PFSK-1 (cell line): ENCODE results near the gene RGL1.

Source experiments
- FOXP2 ChIP-seq: optimal IDR thresholded peaks from 2 replicates; pipeline ENCODE3; 2011; ENCODE audit warnings: borderline replicate concordance, control low read depth, inconsistent platforms; ENCODE audit not compliant: insufficient read depth; ENCODE audit errors: extremely low read length, extremely low read depth
- POLR2AphosphoS5 ChIP-seq: IDR thresholded peaks from 2 replicates; pipeline ENCODE4 v1.6.1; 2012; ENCODE audit warnings: low read depth, mild to moderate bottlenecking, control low read depth, low read length, moderate library complexity
- SIN3A ChIP-seq: IDR thresholded peaks from 2 replicates; pipeline ENCODE4 v1.6.1; 2012; ENCODE audit warnings: mild to moderate bottlenecking, low read length, moderate library complexity, borderline replicate concordance; ENCODE audit not compliant: insufficient read depth
- TAF1 ChIP-seq: IDR thresholded peaks from 2 replicates; pipeline ENCODE4 v1.6.1; 2012; ENCODE audit warnings: low read length, control low read depth, borderline replicate concordance; ENCODE audit not compliant: insufficient read depth
- TF ChIP-seq, protein P1 (sequence below), 2 experiments: IDR thresholded peaks; 2 replicates each; pipeline versions ENCODE4 v1.6.1 to v1.8.0; 2011 to 2012; ENCODE audit warnings: low read depth in 2 of 2, low read length in 2 of 2, control low read depth in 1 of 2, inconsistent platforms in 1 of 2, mild to moderate bottlenecking in 1 of 2, moderate library complexity in 1 of 2; ENCODE audit not compliant: insufficient read depth in 1 of 2

RGL1 gene

GRCh38 chr1:183934314-183934713, 129.4 kb downstream of the RGL1 start:
- TF ChIP-seq POLR2AphosphoS5 (no peak), FOXP2 (no peak), SIN3A (no peak), TAF1 (no peak)
- TF ChIP-seq, protein P1, sequence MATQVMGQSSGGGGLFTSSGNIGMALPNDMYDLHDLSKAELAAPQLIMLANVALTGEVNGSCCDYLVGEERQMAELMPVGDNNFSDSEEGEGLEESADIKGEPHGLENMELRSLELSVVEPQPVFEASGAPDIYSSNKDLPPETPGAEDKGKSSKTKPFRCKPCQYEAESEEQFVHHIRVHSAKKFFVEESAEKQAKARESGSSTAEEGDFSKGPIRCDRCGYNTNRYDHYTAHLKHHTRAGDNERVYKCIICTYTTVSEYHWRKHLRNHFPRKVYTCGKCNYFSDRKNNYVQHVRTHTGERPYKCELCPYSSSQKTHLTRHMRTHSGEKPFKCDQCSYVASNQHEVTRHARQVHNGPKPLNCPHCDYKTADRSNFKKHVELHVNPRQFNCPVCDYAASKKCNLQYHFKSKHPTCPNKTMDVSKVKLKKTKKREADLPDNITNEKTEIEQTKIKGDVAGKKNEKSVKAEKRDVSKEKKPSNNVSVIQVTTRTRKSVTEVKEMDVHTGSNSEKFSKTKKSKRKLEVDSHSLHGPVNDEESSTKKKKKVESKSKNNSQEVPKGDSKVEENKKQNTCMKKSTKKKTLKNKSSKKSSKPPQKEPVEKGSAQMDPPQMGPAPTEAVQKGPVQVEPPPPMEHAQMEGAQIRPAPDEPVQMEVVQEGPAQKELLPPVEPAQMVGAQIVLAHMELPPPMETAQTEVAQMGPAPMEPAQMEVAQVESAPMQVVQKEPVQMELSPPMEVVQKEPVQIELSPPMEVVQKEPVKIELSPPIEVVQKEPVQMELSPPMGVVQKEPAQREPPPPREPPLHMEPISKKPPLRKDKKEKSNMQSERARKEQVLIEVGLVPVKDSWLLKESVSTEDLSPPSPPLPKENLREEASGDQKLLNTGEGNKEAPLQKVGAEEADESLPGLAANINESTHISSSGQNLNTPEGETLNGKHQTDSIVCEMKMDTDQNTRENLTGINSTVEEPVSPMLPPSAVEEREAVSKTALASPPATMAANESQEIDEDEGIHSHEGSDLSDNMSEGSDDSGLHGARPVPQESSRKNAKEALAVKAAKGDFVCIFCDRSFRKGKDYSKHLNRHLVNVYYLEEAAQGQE (IDR thresholded peaks at IDR 0.05; ENCODE audit: insufficient read depth in 1 of 2, low read depth in 2 of 2, low read length in 2 of 2): no peak

DNA sequence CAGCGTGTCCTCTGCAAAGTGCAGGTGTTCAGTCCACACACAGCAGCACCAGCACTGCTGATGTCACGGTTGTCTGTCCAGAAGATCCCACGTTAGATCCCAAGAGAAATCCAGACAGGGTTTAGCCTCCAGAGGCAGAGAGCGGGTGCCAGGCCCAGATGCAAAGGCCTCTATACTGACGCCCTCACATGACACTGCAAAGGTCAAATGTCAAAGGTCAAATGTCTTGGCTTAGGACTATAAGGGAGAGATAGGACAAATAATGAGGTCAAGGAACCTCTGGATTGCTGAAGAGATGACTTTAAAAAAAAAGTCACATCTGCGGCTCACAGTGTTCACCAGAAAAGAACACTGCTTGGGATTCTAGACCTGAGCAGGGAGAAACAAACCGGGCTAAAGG, 131.1 kb downstream of the RGL1 start:
- TF ChIP-seq POLR2AphosphoS5 (no peak), FOXP2 (no peak)

DNA sequence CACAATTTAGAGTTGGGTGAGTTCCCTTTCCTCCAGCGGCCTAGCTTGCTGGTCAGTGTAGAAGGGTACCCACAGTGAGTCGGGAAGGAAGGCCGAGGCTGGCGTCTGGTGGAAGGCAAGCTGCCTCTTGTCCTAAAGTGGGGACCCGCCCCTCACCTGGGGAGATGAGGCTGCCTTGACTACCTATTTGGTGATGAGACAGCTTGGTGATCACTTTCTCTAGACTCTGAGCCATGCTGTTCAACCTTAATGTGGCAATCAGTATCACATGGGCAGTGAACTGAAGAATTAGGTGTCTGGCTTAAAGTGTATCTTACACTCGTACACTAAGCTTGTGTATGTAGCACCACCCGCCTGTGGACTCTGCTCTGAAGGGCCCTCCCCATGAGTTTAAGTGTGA, 131.9 kb downstream of the RGL1 start:
- TF ChIP-seq, protein P1 (IDR thresholded peaks at IDR 0.05; ENCODE audit: insufficient read depth in 1 of 2, low read depth in 2 of 2, low read length in 2 of 2): no peak
- no peak for TF ChIP-seq FOXP2
- TF ChIP-seq TAF1: no peak
- TF ChIP-seq POLR2AphosphoS5: no peak
- TF ChIP-seq SIN3A: no peak

GRCh38 chr1:183937611-183938010, 132.7 kb downstream of the RGL1 start:
- TF ChIP-seq TAF1: no peak
- TF ChIP-seq SIN3A: no peak
- TF ChIP-seq, protein P1 (IDR thresholded peaks at IDR 0.05; ENCODE audit: insufficient read depth in 1 of 2, low read depth in 2 of 2, low read length in 2 of 2): no peak
- TF ChIP-seq POLR2AphosphoS5: no peak

DNA sequence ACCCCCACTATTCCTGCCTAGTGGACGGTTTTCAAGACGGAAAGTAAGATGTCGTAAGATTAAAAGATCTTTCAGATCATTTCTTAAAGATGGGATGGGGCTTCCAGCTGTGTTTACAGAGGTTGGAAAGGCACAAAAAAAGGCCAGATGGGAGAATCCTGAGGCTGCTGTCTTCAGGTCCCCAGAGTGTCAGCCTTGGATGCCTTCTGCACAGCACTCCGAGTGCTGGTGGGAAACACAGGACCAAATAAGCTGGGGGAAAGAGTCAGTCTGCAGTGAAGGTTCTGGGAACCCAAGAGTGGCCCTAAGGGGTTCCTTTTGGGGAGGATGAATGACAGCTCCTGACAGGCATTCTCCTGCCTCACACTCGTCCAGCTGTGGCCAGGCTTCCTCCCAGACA, 136.1 kb downstream of the RGL1 start:
- no peak for TF ChIP-seq POLR2AphosphoS5
- no peak for TF ChIP-seq TAF1

DNA sequence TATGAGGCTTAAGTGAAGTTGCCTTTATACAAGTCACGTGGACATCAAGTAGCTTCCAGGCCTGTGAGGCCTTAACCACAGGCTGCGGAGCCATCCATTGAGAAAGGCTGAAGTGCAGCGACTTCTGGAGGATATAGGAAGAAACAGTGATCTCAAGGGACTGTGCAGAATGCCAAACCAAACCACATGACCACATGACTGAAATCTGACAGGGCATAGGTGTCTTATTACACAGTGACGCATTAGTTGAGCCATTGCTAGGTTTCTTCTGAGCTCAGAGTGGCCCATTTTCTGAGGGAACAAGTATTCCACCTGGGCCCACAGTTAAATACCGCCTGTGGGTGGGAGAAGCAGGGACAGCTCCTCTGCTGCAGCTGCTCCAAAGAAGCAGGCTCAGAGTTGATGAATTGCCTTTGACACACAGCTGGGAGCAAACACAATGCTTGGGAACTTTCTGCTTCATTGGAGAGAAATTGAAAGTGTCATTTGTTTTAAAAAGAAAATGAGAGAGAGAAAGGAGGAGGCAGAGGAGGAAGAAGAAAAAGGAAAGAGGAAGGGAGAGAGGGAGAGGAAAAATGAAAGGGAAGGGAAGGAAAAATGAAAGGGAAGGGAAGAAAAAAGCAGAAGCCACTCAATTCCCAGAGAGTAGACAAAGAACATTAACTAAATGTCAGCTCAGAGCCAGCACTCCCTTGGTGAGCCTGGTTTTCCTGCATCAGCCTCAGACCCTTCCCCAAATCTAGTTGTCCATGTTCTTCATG, 138.2 kb downstream of the RGL1 start:
- TF ChIP-seq TAF1 (no peak), FOXP2 (peak; percentile 73), POLR2AphosphoS5 (peak; percentile 72)
- TF ChIP-seq, protein P1 (IDR thresholded peaks at IDR 0.05; ENCODE audit: insufficient read depth in 1 of 2, low read depth in 2 of 2, low read length in 2 of 2): peak in 1 of 2 experiments; percentile 74; a peak in 2 of 4 replicates
